HG02870 (cell line): ENCODE results near the gene ADM.

ENCODE experiments used
- ATAC-seq: cut with Tn5 transposase; IDR thresholded peaks from one replicate; pipeline ENCODE4 v1.9.1; 2021; ENCODE audit warnings: mild to moderate bottlenecking, moderate library complexity; ENCODE audit not compliant: unreplicated experiment

The ADM gene

DNA sequence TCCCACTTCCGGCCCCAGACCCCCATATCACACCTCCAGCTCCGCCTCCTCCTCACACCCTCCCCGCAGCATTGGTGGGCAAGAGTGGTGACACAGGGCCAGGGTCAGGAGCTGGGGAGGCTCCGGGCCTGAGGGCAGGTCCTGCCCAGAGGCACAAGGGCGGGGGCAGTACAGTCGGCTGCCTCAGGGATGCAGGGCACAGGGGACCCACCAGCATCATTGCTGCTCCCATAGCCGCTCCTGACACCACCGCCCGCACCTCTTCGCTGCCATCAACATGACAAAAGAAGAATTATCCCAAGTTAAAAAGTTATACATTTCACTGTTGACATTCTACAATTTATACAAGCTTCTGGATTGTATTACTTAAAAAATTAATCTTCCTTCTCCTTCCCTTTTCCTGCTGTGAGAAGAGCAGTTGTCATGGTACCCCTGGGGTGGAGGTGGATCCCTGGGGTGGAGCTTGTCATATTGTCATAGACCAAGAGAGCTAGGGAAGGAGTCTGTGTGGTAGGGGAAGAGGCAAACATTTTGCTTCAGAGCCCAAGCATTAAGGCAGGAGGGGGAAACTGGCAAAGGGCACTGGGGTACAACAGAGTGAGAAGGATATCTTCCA, 15.0 kb upstream of the ADM start:
- no peak for ATAC-seq

DNA sequence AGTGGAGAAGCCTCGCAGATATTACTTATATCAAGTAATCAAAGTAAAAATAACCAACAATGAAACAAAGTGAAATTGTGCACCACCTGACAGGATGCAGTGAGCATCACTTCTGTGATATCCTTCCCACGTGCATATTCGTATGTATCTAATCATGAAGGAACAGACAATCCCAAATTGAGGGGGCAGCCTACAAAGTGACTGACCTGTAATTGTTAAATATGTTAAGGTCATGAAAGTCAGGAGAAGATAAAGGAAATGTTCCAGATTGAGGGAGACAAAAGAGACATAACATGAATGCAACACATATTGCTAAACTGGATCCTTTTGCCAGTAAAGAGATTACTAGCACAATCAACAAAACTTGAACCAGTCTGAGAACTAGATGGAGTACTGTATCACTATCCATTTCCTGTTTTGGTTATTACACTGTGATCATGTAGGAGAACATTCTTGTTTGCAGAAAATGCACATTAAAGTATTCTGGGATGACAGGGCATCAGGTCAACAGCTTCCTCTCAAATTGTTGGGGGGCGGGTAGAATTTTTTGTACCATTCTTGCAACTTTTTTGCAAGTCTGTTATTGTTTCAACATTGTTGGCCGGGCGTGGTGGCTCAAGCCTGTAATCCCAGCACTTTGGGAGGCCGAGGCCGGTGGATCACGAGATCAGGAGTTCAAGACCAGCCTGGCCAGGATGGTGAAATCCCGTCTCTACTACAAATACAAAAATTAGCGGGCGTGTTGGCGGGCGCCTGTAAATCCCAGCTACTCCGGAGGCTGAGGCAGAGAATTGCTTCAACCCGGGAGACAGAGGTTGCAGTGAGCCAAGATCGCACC, 12.9 kb upstream of the ADM start:
- no peak for ATAC-seq

DNA sequence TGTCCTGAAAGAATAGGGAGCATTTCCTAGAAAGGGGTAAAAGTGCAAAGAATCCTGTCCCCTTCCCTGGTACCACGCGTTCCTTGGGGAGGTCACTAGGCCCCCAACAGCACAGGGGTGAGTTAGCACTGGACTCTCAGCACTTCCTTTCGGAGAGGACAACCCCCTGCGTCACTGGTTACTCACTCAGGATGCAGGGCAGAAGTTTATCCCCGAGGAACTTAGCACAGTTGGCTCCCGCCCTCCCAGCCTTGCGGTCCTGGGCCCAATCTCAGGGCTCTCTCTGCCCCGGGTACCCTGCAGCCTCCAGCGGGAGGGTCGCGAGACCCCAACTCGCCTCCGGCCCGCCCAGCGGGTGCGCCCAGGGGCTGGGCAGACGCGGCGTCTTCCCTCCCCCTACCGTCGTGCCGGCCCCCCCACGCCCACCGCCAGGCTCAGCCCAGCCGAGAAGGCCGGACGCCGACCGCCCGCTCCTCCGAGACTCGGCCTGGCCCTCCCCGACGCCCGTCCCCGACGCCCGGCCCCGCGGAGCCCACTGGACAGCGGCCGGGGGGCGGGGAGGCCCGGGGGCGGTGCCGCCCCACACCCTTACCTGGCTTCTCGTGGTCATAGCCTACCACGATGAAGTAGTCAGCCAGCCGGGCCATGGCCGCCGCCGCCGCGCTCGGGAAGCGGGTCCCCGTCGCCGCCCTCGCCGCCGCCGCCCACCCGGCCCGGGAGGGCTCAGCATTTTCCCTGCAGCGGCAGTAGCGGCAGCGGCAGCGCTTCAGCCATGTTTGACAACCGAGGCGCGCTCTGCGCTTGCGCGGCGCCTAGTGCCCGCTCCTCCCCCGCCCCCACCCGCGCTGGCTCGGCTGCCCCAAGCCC, 11.2 kb upstream of the ADM start, which contains the start of gene SBF2:
SBF2 (minus strand) TSS at position 797 of the 867 bp plus-strand sequence; CDS start at position 647, 150 bp downstream.
- ATAC-seq = no peak

DNA sequence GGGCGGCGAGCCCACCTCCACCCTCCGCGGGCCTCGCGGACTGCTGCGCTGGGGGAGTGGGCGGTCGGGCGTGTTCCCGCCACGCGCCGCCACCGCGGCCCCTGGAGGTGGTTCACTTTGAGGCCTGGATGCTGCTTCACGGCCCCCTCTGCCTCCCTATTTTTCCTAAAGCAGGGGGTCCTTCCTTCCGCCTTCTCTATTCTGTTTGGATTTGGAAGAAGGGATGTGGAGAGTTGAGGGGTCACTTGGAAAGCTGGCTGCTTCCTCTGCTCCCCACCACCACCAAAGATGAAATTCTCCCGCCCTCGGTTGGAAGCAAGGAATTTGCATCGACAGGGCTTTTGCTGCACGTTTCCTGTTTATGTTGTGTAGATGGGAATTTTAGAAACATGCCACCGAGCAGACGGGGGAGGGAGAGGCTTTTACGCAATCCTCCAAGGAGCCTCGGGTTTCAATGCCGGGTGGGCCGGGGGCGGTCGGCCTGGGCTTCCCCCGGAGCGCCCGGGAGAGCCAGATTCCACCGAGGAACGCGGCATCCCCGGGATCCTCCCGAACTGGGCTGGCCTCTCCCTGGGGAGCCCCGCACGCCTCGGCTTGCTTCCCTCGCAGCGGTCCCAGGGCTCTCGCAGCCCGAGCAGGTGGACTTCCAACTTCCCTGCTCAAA, 10.5 kb upstream of the ADM start:
- no peak for ATAC-seq

DNA sequence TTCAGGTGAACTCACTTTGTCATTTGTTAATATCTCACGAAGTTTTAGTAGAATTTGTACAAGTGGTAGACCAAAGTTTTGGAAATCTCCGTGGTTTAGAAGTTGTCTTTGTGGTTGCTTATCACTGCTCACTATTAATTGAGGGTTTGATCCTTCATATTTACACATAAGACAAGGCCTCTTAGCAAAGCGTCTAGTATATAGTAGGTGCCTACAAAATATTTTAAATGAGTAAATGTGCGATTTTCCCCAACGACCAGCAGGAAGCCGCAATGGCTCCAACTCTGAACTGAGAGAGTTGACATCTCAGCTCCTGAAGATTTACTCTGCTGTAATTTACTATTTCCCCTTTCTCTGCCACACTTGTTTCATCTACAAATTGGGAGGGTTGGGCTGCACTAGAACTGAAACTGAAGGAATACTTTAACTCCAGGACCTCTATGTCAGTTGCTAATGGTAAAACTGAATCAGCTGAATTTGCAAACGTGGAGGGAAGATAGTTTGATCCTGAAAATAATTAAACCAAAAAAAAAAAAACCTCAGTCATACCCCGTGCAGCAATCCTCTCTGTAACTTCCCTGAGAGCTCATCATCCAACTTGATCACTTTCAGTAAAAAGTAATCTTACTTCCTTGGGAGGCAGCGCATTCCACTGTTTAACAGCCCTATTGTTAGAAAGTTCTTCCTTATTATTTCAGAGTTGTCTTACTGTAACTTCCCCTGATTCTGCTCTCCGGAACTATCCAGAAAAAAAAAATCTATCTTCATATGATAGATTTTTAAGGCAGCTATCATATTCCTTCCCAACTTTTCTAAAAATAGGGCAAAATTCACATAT, 9.6 kb upstream of the ADM start:
- ATAC-seq = no peak

DNA sequence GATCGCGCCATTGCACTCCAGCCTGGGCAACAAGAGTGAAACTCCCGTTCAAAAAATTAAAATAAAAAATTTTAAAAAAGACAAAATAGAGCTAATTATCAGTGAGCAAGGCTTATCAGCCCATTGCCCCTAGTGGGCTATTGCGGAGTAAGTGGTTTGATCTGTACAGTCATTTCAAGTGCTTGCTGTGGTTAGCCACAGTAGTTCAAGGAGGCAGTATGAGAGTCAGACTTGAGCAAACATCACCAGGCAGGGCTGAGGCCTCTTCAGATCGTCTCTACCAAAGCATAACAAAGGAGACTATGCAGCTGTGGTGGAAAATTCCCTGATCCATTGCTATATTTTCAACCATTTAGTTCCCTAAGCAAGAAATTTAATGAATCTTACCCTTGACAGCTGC, 6.5 kb upstream of the ADM start:
- ATAC-seq = peak; percentile 95

DNA sequence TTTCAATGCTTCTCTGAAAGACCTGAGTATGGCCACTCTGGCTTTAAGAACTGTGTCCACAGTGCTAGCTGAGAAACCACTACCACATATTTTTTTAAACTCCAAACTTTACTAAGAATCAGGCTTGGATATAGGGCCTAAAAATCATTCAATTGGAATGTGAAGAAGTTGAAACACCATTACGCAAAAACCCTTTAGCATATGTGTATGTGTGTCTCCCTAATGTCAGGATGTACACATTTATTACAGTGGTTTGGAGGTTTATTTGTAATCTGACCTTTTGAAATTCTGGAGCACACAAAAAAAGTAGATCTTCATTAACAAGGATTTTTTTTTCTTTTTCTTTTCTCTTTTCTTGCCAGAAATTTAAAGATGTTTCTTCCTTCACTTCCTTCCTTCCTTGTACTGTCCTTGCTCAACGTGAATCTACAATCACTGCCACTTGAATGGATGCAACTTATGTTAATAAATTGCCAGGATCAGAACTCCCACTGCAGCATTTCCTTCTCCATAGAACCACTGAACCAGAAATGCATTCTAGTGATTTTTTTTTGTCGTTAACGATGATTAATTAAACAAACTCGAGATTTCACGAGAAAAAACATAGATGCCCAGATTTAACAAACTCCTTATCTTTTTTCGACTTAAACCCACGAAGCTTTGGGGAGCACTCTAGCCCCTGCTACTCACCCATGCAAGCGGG, 3.1 kb upstream of the ADM start:
- ATAC-seq = no peak

DNA sequence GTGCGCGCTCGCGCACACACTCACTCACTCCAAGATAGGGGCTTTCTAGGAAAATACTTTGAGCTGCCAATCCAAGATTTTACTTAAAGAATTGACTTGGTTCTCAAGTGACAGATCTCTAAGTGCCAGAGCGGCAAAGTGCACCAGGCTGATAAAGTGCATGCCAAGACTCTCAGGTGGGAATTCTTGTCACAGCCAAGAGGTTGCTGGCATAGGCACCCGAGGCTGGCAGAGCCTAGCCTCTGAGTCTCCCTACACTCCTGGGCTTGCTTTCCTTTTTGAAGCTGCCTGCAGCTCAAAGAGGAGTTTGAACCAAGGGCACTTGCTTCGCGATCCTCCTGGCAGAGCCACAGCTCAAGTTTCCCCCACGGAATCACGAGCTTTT, 2.5 kb upstream of the ADM start:
- ATAC-seq = no peak

DNA sequence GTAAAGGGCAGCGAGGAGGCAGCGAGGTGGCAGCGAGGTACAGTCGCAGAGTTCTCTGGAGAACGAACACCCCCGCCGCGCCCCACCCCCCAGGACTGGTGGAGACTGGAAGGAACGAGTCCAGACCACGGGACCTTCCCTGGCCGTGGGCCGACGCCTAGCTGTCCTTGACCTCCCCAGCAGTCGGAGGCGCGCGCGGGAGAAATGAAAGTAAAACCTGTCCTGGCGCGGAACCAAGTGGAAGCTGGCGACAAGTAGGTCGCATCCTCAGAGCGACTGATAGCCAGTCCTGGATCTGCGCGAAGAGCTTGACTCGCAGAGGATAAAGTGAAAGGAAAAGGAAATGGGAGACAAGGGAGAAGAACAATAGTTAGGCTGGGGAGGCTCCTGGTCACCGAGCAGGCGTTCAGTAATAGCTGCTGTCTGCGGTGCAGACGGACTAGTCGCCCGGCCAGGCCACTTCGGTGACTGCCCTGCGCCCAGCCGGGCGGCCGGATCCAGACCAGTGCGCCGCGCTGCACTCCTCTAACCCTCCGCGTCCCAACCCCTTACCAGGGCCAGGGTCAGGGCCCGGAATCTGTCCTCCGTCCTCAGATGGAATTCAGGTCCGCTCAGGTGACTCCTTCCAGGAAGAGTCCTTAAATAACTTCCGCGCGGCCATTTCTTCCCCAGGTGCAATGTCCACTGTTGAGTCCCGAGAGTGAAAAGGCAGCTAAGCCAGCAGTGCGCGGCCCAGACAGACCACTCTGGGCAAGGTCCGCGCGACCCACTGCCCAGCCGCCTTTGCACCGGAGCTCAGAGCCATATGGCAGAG, 1.9 kb upstream of the ADM start:
- no peak for ATAC-seq

DNA sequence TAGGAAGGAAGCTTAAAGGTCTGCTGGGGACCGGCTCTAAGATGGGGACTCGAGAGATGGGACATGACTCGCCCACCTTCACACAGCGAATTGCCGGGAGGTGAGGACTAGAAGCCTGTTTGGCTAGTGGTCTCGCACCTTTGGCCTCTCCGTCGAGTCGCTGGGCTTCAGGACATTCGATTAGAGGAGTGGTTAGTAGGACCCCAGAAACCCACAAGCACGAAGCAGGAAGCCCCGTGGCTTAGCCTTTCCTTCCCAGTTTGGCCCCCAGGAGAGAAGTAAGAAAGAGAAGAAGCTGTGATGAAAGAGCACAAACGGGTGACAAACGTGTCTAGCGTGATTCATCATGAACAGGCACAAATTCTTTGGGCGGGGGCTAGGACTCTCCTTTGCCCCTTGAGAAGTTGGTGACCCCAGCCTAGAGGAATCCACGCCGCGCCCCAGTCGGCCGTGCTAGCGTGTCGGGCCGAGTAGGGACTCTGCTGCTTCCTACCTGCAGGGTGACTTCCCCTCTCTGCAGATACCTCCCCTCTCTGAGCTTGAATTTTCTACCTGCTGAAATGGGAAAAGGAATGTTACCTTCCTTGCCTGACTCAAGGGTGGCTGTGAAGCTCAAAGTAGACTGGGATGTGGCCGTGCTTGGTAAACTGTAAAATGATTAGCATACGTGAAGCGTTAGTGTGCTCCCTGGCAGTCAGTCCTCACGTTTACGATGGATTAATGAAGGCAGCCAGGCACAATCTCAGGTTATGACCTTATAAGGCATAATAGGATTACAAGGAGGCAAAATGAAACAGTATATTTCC, 1.1 kb upstream of the ADM start:
- no peak for ATAC-seq

DNA sequence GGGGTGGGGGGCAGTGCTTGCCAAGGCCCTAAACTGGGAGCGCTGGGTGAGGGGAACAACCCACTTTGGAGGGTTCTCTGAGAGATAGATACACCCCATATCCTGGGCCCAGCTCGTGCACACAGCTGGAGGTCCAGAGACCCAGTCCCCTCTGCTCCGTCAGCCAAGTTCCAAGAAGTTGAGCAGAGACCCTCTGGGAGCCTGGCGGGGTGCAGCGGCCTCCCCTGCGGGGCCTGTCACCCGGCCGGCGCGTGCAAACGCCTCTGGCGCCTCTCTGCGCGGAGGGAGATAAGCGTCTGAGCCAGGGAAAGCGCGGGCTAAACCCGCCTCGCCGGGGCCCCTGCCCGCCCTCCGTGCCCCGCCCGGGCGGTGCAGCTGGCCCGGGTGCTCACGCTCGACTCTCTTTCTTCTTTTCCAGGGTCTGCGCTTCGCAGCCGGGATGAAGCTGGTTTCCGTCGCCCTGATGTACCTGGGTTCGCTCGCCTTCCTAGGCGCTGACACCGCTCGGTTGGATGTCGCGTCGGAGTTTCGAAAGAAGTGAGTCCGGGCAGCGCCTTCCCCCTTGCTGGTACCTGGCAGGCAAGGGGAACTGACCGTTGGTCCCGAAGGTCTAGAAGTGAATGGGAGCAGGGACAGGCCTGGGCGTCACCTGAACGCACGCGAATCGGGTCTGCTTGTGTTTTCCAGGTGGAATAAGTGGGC, 540 bp downstream of the ADM start:
- no peak for ATAC-seq

DNA sequence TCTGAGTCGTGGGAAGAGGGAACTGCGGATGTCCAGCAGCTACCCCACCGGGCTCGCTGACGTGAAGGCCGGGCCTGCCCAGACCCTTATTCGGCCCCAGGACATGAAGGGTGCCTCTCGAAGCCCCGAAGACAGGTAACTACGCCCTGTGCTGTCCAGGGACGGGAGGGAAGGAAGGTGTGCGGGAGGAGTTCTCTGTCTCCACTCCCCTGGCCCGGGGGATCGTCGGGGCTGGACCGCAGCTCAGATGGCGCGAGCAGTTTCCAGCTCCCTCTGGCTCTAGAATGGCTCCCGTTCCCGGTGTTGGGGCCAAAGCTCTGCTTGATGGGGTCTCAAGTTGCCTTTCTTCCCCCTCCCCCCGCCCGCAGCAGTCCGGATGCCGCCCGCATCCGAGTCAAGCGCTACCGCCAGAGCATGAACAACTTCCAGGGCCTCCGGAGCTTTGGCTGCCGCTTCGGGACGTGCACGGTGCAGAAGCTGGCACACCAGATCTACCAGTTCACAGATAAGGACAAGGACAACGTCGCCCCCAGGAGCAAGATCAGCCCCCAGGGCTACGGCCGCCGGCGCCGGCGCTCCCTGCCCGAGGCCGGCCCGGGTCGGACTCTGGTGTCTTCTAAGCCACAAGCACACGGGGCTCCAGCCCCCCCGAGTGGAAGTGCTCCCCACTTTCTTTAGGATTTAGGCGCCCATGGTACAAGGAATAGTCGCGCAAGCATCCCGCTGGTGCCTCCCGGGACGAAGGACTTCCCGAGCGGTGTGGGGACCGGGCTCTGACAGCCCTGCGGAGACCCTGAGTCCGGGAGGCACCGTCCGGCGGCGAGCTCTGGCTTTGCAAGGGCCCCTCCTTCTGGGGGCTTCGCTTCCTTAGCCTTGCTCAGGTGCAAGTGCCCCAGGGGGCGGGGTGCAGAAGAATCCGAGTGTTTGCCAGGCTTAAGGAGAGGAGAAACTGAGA, 1.4 kb downstream of the ADM start:
- no peak for ATAC-seq

DNA sequence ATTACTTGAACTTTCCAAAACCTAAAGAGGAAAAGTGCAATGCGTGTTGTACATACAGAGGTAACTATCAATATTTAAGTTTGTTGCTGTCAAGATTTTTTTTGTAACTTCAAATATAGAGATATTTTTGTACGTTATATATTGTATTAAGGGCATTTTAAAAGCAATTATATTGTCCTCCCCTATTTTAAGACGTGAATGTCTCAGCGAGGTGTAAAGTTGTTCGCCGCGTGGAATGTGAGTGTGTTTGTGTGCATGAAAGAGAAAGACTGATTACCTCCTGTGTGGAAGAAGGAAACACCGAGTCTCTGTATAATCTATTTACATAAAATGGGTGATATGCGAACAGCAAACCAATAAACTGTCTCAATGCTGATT, 2.1 kb downstream of the ADM start:
- ATAC-seq = no peak

DNA sequence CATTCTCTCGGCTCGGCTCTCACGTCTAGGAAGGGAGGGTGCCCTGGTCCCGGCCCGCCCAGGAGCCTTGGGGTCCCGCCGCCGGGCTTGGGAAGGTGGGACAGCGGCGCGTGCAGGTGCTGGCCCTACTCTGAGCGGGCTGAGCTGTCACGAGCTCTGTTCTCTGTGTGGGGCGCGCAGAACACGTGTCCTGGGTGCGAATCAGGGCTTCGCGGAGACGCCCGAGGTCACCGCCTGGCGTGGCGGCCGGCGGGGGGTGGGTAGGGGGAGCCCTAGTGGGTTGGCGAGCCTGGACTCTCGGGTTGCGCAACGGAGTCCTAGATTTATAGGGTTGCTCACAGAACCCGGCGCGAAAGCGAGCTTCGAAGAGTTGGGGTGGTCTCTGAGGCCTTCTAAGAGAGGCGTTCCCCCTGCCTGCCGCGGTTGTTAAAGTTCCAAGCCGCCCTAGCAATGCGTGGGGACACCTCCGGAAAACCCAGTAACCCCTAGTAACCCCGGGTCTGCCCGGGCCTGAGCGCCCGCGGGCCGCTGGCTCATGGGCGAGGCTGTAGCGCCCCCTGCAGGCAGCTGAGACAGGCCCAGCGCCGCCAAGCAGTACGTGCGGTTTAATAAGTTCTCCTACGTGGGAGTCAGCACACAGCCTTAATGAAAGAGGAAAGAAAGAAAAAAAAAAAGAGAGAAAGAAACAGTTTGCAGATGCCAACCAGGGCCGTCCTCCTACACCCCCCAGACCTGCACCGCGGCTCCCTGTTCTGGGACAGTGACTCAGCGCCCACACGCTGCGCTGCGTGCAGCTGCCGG, 2.7 kb downstream of the ADM start:
- ATAC-seq = peak; percentile 49

DNA sequence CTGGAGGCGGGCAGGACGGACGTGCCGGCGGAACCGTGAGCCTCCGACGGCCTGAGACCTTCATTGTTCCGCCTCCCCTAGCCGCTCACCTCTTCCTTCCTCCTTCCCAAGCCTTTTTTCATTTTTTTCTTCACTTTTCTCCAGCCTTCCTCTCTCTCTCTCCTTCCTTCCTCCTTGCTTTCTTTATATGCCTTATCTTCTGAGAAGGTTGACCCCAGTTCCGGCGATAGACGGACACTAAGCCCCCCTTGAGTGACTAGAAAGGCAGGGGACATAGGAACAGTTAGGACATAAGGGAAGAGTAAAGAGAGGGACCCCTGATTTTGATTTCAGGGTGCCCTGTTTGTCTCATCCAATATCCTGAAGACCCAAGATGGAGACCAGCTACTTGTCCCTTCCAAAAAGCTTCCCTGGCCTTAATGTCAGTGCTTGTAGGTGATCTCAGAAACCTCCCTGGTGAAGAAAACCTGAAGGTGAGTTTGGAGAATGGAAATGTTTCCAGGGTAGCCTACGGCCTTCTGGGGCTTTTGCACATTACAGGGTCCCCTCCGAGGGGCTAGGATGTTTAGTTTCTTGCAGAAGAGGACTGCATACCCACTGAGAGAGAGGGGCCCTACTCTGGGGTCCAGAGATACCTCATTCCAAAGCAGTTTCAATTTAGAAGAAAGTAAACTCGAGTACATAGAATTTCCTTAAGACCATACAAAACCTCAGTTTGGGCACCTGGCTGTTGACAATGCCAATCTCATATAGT, 3.5 kb downstream of the ADM start:
- no peak for ATAC-seq
